ENCODE measurements around the gene FOSL2.

DNA sequence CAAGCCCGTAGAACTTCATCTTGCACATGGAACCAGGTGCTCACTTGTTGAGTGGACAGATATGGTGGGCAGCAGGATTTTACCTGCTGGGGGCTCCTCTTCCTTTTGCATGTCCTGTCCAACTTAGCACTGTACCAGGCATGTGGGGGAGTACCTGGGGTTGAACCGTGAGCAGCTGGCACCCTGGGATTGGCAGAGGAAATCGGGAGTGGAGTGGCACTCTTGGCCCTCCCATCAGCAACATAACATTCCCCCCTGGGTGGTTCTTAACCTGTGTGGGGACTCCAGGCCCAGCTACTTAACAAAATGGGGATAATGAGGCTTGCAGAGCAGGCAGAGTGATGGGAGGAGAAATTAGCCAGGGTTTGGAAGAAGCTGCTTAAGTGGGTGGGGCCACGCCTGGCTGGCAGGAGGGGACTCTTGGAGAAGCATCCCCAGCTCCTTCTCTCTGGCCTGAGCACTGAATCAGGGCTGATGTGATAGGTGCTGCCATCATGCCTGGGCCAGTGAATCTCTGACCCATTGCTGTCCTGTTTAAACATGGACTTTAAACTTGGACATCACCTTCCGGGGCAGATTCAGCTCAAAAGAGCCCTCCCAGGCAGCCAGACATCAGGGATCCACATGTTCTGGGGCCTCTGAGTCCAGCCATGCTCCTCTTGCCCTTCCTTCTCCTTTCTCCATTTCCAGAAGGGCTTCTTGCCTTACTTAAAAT lies 15.5 kb downstream of the FOSL2 start:
- TF ChIP-seq SP1 (IDR thresholded peaks at IDR 0.05) (no peak), ZNF384 (IDR thresholded peaks at IDR 0.05) (no peak), TARDBP (IDR thresholded peaks at IDR 0.05) (no peak), BHLHE40 (IDR thresholded peaks at IDR 0.05; ENCODE audit: borderline replicate concordance) (no peak), FOXK2 (IDR thresholded peaks at IDR 0.05) (no peak), SUZ12 (IDR thresholded peaks at IDR 0.05) (no peak)
- TF ChIP-seq, protein P1, sequence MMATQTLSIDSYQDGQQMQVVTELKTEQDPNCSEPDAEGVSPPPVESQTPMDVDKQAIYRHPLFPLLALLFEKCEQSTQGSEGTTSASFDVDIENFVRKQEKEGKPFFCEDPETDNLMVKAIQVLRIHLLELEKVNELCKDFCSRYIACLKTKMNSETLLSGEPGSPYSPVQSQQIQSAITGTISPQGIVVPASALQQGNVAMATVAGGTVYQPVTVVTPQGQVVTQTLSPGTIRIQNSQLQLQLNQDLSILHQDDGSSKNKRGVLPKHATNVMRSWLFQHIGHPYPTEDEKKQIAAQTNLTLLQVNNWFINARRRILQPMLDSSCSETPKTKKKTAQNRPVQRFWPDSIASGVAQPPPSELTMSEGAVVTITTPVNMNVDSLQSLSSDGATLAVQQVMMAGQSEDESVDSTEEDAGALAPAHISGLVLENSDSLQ (IDR thresholded peaks at IDR 0.05): no peak
